Calu3 (cell line): ENCODE measurements around the gene PLCD1. TPM values are rescaled to one million over a fixed set of nuclear protein-coding genes. Genes with fewer than 3 reads are reported as not detected.

Experiments used
- BruUV-seq: library from RNA; stranded (reverse); fragments of 400-500 nt; replicated peaks from 2 replicates; lab custom pipeline; 2021; lab: Mats Ljungman, UMichigan
- CTCF ChIA-PET: fragments of 300-600 bp; sonication (Branson Sonifier 250); formaldehyde crosslinking; loops from one replicate; lab custom pipeline; 2022; ENCODE audit warnings: antibody characterized with exemption; lab: Charles Lee
- DNase-seq: peaks from one replicate; pipeline ENCODE4 v3.0.0; 2022
- H3K27ac Mint-ChIP-seq: one replicate; pipeline ENCODE4 v1.8.0; 2022; ENCODE audit warnings: mixed read lengths; ENCODE audit not compliant: unreplicated experiment
- H3K27me3 Mint-ChIP-seq: one replicate; pipeline ENCODE4 v1.8.0; 2022; ENCODE audit warnings: mixed read lengths; ENCODE audit not compliant: unreplicated experiment
- H3K36me3 Mint-ChIP-seq: one replicate; pipeline ENCODE4 v1.8.0; 2022; ENCODE audit warnings: mild to moderate bottlenecking, moderate library complexity, mixed read lengths; ENCODE audit not compliant: insufficient read depth, unreplicated experiment
- H3K4me1 Mint-ChIP-seq: one replicate; pipeline ENCODE4 v1.8.0; 2022; ENCODE audit warnings: mild to moderate bottlenecking, low read depth, mixed read lengths; ENCODE audit not compliant: unreplicated experiment
- H3K4me3 Mint-ChIP-seq: one replicate; pipeline ENCODE4 v1.8.0; 2022; ENCODE audit warnings: mild to moderate bottlenecking, low read depth, moderate library complexity, mixed read lengths; ENCODE audit not compliant: unreplicated experiment
- H3K9me3 Mint-ChIP-seq: one replicate; pipeline ENCODE4 v1.8.0; 2022; ENCODE audit warnings: low read depth, mixed read lengths; ENCODE audit not compliant: unreplicated experiment
- CTCF ChIP-seq: fragments of 200-600 bp; IDR thresholded peaks from one replicate; pipeline ENCODE4 v1.8.0; 2022; ENCODE audit warnings: antibody characterized with exemption; ENCODE audit not compliant: unreplicated experiment
- intact Hi-C: fragments of 100-400 bp; cut with micrococcal nuclease; formaldehyde crosslinking; loops from one replicate; pipeline ENCODE4 v1.10.0; 2022; ENCODE audit not compliant: unreplicated experiment
- total RNA-seq: library from RNA; stranded (reverse); gene quantifications from 2 replicates; pipeline ENCODE4 v1.2.3, GENCODE V29; 2022

Gene PLCD1
- total RNA-seq, 1 experiment from 2014 or later = 9.8 TPM

GRCh38 chr3:37970802-37971201 lies 58.6 kb downstream of the PLCD1 start:
- H3K9me3 Mint-ChIP-seq = no peaks in the 10 kb centered on the region
- intact Hi-C loops = no loop called here
- CTCF ChIA-PET = no interaction called here
- H3K27ac Mint-ChIP-seq = no peak overlapping the region
- TF ChIP-seq CTCF = no peak
- no peak overlapping the region for H3K4me3 Mint-ChIP-seq
- H3K36me3 Mint-ChIP-seq = peaks cover 49% of the 10 kb centered on the region
- H3K27me3 Mint-ChIP-seq = no peaks in the 10 kb centered on the region
- DNase-seq = no peak
- H3K4me1 Mint-ChIP-seq = peaks cover 48% of the 10 kb centered on the region
- BruUV-seq = no TSS peak

GRCh38 chr3:37969596-37970100 lies 59.8 kb downstream of the PLCD1 start:
- intact Hi-C loops = no loop called here
- Mint-ChIP-seq H3K9me3 (no peaks in the 10 kb centered on the region), H3K4me3 (no peak overlapping the region), H3K27me3 (no peaks in the 10 kb centered on the region), H3K36me3 (peaks cover 51% of the 10 kb centered on the region), H3K4me1 (peaks cover 54% of the 10 kb centered on the region), H3K27ac (peak overlapping the region; percentile 12)
- BruUV-seq = no TSS peak
- CTCF ChIA-PET = interaction anchor here (0.5 kb wide), 1 partner anchor 137 kb away, joined by 5 read pairs; no protein-coding TSS in a partner anchor
- no peak for DNase-seq
- no peak for TF ChIP-seq CTCF

- Mint-ChIP-seq H3K4me1 (peaks cover 57% of the 10 kb centered on the region), H3K27me3 (no peaks in the 10 kb centered on the region), H3K27ac (no peak overlapping the region), H3K36me3 (peaks cover 48% of the 10 kb centered on the region), H3K9me3 (no peaks in the 10 kb centered on the region), H3K4me3 (no peak overlapping the region)
- CTCF ChIA-PET = interaction anchor here (2.5 kb wide), 1 partner anchor 114 kb away, joined by 35 read pairs; no protein-coding TSS in a partner anchor
- BruUV-seq = no TSS peak
- no peak for TF ChIP-seq CTCF
- no peak for DNase-seq
- intact Hi-C loops = no loop called here
Measured at GRCh38 chr3:37968813-37969595, 60.4 kb downstream of the PLCD1 start.

- CTCF ChIA-PET = interaction anchor here (2.5 kb wide), 1 partner anchor 113 kb away, joined by 35 read pairs; no protein-coding TSS in a partner anchor
- intact Hi-C loops = no loop called here
- TF ChIP-seq CTCF = no peak
- Mint-ChIP-seq H3K4me1 (peaks cover 56% of the 10 kb centered on the region), H3K9me3 (no peaks in the 10 kb centered on the region), H3K27me3 (no peaks in the 10 kb centered on the region), H3K36me3 (peaks cover 48% of the 10 kb centered on the region), H3K4me3 (no peak overlapping the region), H3K27ac (no peak overlapping the region)
- DNase-seq = no peak
- no TSS peak for BruUV-seq
Measured at GRCh38 chr3:37968199-37968598, 61.2 kb downstream of the PLCD1 start.
